ENCODE results near the gene TNFRSF1A. TPM values are rescaled to one million over a fixed set of nuclear protein-coding genes. Genes with fewer than 3 reads are reported as not detected.

Gene TNFRSF1A
- total RNA-seq, 1 donor from 2014 or later, result 127 TPM

DNA sequence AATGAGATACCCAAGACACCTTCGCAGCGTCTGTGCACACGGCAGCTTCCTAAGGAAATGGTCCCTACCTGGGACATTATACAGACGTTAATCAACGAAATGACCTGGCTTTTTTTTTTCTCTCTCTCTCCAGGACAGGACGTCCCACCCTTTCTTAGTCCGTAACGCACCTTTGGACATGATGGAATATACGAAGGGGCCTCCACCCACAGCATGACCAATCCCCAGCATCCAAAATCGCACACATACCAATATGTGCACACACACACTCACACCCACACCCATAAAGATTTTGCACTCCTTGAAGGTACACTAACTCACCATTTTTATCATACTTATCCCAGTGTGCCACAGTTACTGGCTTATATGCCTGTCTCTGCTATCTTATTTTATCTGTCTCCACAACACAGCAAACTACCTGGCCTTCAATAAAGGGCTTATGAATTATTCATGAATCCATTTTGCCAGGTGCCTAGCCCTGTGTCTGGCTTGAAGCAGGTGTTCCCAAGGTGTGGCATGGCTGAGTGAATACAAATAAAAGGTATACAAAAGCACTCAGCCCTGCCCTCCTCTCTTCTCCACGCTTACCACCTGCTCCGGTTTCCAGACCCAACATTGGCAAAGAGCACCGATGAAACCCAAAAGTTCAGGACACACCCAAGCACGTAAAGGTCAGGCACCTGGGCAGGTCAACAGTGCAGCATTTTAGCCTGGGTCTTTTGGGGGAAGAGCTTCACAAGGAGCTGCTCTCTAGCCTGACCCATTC is 31.3 kb upstream of the TNFRSF1A start:
- H3K9me3 Mint-ChIP-seq (ENCODE audit: low read depth), result no peaks in the 10 kb centered on the region
- peaks cover 61% of the 10 kb centered on the region for H3K4me1 Mint-ChIP-seq (ENCODE audit: low read depth)
- TF ChIP-seq, protein P1, sequence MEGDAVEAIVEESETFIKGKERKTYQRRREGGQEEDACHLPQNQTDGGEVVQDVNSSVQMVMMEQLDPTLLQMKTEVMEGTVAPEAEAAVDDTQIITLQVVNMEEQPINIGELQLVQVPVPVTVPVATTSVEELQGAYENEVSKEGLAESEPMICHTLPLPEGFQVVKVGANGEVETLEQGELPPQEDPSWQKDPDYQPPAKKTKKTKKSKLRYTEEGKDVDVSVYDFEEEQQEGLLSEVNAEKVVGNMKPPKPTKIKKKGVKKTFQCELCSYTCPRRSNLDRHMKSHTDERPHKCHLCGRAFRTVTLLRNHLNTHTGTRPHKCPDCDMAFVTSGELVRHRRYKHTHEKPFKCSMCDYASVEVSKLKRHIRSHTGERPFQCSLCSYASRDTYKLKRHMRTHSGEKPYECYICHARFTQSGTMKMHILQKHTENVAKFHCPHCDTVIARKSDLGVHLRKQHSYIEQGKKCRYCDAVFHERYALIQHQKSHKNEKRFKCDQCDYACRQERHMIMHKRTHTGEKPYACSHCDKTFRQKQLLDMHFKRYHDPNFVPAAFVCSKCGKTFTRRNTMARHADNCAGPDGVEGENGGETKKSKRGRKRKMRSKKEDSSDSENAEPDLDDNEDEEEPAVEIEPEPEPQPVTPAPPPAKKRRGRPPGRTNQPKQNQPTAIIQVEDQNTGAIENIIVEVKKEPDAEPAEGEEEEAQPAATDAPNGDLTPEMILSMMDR (IDR thresholded peaks at IDR 0.05), result no peak
- no peak for DNase-seq (ENCODE audit: low spot score)
- no peaks in the 10 kb centered on the region for H3K27me3 Mint-ChIP-seq (ENCODE audit: low read depth)
- H3K36me3 Mint-ChIP-seq (ENCODE audit: low read depth), result no peaks in the 10 kb centered on the region
- H3K27ac Mint-ChIP-seq (ENCODE audit: unreplicated experiment), result peak overlapping the region; percentile 87
- no peak overlapping the region for H3K4me3 Mint-ChIP-seq (ENCODE audit: unreplicated experiment)

DNA sequence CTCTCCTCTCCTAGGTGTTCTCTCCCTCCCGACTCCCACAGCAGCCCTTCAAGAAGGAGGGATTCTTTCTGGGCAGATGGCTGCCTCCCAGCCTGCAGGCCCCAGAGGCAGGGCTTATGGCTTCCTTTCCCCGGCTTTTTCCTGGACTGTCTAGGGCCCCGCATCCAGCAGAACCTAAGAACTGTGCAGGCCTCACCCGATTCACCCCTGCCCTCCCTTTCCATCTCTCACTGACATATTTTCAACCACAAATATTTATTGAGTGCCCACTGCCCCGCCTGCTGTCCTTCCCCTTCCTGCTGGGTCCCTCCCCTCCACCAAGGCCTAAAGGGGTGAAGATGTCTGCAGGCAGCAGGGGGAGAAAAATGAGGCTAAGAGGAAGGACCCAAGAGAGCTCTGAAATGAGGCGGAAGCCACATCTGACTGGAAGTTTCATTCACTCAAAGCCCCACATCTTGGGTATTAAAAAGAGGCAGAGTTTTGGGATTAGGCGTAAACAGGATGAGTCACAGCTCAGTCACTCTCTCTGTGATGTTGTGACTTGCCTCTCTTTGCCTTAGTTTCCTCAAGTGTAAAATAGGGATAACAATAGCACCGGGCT is 30.6 kb upstream of the TNFRSF1A start:
- peaks cover 57% of the 10 kb centered on the region for H3K4me1 Mint-ChIP-seq (ENCODE audit: low read depth)
- H3K27ac Mint-ChIP-seq (ENCODE audit: unreplicated experiment), result peak overlapping the region; percentile 87
- no peak for DNase-seq (ENCODE audit: low spot score)
- H3K27me3 Mint-ChIP-seq (ENCODE audit: low read depth), result no peaks in the 10 kb centered on the region
- TF ChIP-seq, protein P1 (IDR thresholded peaks at IDR 0.05), result no peak
- H3K36me3 Mint-ChIP-seq (ENCODE audit: low read depth), result no peaks in the 10 kb centered on the region
- no peaks in the 10 kb centered on the region for H3K9me3 Mint-ChIP-seq (ENCODE audit: low read depth)
- H3K4me3 Mint-ChIP-seq (ENCODE audit: unreplicated experiment), result no peak overlapping the region

DNA sequence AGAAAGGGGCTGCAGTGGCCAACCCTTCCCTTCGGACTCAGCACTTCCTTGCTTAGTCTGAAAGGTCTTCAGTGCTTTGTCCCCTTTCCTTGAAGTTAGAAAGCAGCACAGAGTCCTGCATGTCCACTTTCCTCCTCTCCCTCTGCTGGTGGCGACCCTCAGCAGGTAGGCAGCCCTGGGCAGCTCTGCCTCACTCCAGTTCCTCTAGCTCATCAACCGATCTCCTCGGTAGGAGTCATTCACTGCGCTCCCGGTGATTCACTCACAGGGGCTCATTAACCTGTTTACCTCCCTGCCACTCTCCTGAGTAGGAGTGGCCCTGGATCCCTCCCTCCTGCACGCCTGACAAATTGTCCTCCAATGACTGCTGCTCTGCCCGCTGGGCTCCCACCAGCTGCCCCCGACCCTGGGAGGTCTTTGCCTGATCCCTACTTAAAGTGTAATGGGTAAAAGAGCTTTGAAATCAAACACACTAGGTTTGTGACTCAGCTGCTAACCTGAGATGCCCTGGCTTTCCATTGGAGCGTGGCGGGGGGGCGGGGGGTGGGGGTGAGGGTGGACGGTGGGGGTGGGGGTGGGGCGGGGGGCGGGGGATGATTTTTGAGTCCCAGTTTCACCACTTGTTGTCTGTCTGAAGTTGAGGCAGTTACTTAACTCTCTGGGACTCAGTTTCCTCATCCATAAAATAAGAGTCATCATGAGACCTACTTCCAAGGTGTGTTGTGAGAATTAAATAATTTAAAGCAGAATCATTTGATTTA is 29.3 kb upstream of the TNFRSF1A start:
- H3K4me3 Mint-ChIP-seq (ENCODE audit: unreplicated experiment), result no peak overlapping the region
- peak overlapping the region; percentile 63 for H3K27ac Mint-ChIP-seq (ENCODE audit: unreplicated experiment)
- H3K4me1 Mint-ChIP-seq (ENCODE audit: low read depth), result peaks cover 44% of the 10 kb centered on the region
- no peaks in the 10 kb centered on the region for H3K36me3 Mint-ChIP-seq (ENCODE audit: low read depth)
- no peaks in the 10 kb centered on the region for H3K9me3 Mint-ChIP-seq (ENCODE audit: low read depth)
- TF ChIP-seq, protein P1 (IDR thresholded peaks at IDR 0.05), result peak; percentile 55
- no peaks in the 10 kb centered on the region for H3K27me3 Mint-ChIP-seq (ENCODE audit: low read depth)
- no peak for DNase-seq (ENCODE audit: low spot score)

DNA sequence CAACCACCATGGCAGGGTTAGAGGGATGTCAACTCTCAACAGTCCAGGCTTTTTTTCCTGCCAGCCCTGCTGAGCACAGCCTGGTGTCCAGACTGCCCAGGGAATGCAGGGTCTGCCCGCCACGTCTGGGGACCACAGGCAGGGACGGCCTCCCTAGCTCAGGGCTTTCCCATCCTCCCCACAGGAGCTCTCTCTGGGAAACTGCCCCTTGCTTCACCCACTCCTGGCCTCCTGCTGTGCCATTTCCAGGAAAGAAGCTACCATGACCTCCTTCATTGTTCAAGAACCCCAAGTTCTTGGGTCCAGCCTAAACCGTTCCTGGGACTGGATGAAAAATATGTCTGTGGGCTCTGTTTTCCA is 28.7 kb upstream of the TNFRSF1A start:
- Mint-ChIP-seq H3K9me3 (ENCODE audit: low read depth) (no peaks in the 10 kb centered on the region), H3K36me3 (ENCODE audit: low read depth) (no peaks in the 10 kb centered on the region), H3K27ac (ENCODE audit: unreplicated experiment) (no peak overlapping the region), H3K27me3 (ENCODE audit: low read depth) (no peaks in the 10 kb centered on the region), H3K4me3 (ENCODE audit: unreplicated experiment) (no peak overlapping the region), H3K4me1 (ENCODE audit: low read depth) (peaks cover 38% of the 10 kb centered on the region)
- DNase-seq (ENCODE audit: low spot score), result peak; percentile 53
- TF ChIP-seq, protein P1 (IDR thresholded peaks at IDR 0.05), result no peak

DNA sequence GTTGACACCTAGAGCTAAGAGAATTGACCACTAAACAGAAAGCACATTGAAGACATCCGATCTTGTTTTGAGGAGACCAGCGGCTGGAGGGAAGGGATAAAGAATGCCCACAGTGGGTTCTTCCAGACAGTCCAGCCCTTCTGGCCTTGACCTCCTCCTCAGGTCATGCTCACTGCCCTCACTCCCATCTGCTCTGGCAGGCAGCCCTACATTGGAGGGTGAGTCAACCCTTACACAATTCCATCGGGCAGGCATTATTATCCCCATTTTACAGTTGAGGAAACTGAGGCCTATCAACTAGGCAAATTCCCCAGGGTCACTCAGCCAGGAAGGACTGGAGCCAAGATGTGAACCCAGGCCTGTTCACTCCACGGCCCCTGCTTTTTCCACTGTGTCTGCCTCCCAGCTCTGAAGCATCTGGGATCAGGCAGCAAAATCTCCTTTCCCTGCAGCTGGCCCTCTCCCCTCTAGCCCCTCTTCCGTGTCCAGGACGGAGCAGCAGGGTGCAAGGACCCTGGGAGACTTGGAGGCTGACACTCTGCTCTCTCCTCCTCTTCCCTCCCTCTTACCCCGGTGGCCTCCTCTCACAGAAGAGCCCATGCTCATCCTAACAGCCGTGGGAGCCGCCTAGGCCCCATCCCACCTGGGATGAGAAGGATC is 28.2 kb upstream of the TNFRSF1A start:
- Mint-ChIP-seq H3K9me3 (ENCODE audit: low read depth) (no peaks in the 10 kb centered on the region), H3K36me3 (ENCODE audit: low read depth) (no peaks in the 10 kb centered on the region), H3K4me3 (ENCODE audit: unreplicated experiment) (no peak overlapping the region), H3K4me1 (ENCODE audit: low read depth) (peaks cover 33% of the 10 kb centered on the region), H3K27ac (ENCODE audit: unreplicated experiment) (no peak overlapping the region), H3K27me3 (ENCODE audit: low read depth) (no peaks in the 10 kb centered on the region)
- TF ChIP-seq, protein P1 (IDR thresholded peaks at IDR 0.05), result no peak
- peak; percentile 53 for DNase-seq (ENCODE audit: low spot score)
